ENCODE measurements around the gene NEUROD4.

The NEUROD4 gene

GRCh38 chr12:54998958-54999510, 20.7 kb upstream of the NEUROD4 start:
- no peak for DNase-seq

- DNase-seq = no peak
Observed at GRCh38 chr12:55001198-55001868, 18.4 kb upstream of the NEUROD4 start.

GRCh38 chr12:55002355-55002754, 17.4 kb upstream of the NEUROD4 start:
- no peak for DNase-seq

GRCh38 chr12:55008944-55009585, 10.7 kb upstream of the NEUROD4 start:
- DNase-seq = no peak

GRCh38 chr12:55017416-55017925, 2.3 kb upstream of the NEUROD4 start:
- no peak for DNase-seq

GRCh38 chr12:55024575-55024974, 4.8 kb downstream of the NEUROD4 start:
- no peak for DNase-seq

GRCh38 chr12:55025508-55025907, 5.7 kb downstream of the NEUROD4 start:
- DNase-seq = no peak

GRCh38 chr12:55034218-55034617, 14.4 kb downstream of the NEUROD4 start:
- DNase-seq = peak; percentile 45

- no peak for DNase-seq
Observed at GRCh38 chr12:55036326-55037115, 16.7 kb downstream of the NEUROD4 start.

- DNase-seq = peak; percentile 31
Observed at GRCh38 chr12:55037351-55037987, 17.7 kb downstream of the NEUROD4 start.

- no peak for DNase-seq
Observed at GRCh38 chr12:55039395-55040354, 19.9 kb downstream of the NEUROD4 start.

GRCh38 chr12:55041345-55042055, 21.7 kb downstream of the NEUROD4 start:
- DNase-seq = no peak

GRCh38 chr12:55043542-55043941, 23.8 kb downstream of the NEUROD4 start:
- DNase-seq = no peak

GRCh38 chr12:55044135-55044534, 24.4 kb downstream of the NEUROD4 start:
- no peak for DNase-seq

GRCh38 chr12:55049676-55050075, 29.9 kb downstream of the NEUROD4 start:
- DNase-seq = no peak

- no peak for DNase-seq
Observed at GRCh38 chr12:55051197-55051947, 31.6 kb downstream of the NEUROD4 start.

- DNase-seq = peak; percentile 41
Observed at GRCh38 chr12:55057481-55057880, 37.7 kb downstream of the NEUROD4 start.

GRCh38 chr12:55058082-55058481, 38.3 kb downstream of the NEUROD4 start:
- no peak for DNase-seq

GRCh38 chr12:55058776-55059175, 39.0 kb downstream of the NEUROD4 start:
- no peak for DNase-seq

- no peak for DNase-seq
Observed at GRCh38 chr12:55060470-55060869, 40.7 kb downstream of the NEUROD4 start.

All from femur (tissue), 1 donor.